ENCODE data around the gene SLFN14.
"Not testable (repeated sequence)": the region's sequence is repeated elsewhere in the genome, so short reads cannot be mapped to it uniquely, and the experiment has no call there.

Gene SLFN14

GRCh38 chr17:35560703-35561102 is at the start of gene SLFN14:
TSS of gene SLFN14 (minus strand) at chr17:35560819. CDS start at chr17:35558062, 2,757 bp downstream.
- no peak for DNase-seq (ENCODE audit: low read depth in 3 of 3)

- DNase-seq (ENCODE audit: low read depth in 3 of 3), result no peak
Measured at GRCh38 chr17:35609831-35610230, 49.2 kb upstream of the SLFN14 start.

- DNase-seq (ENCODE audit: low read depth in 3 of 3), result no peak
Measured at GRCh38 chr17:35607239-35607847, 46.7 kb upstream of the SLFN14 start.

GRCh38 chr17:35605678-35606077 is 45.1 kb upstream of the SLFN14 start:
- DNase-seq (ENCODE audit: low read depth in 3 of 3), result no peak

- no peak for DNase-seq (ENCODE audit: low read depth in 3 of 3)
Measured at GRCh38 chr17:35603674-35604073, 43.1 kb upstream of the SLFN14 start.

- DNase-seq (ENCODE audit: low read depth in 3 of 3), result no peak
Measured at GRCh38 chr17:35597604-35598003, 37.0 kb upstream of the SLFN14 start.

GRCh38 chr17:35596530-35597233 is 36.1 kb upstream of the SLFN14 start:
- no peak for DNase-seq (ENCODE audit: low read depth in 3 of 3)

- DNase-seq (ENCODE audit: low read depth in 3 of 3), result no peak
Measured at GRCh38 chr17:35596072-35596471, 35.5 kb upstream of the SLFN14 start.

GRCh38 chr17:35588196-35588920 is 27.7 kb upstream of the SLFN14 start:
- no peak for DNase-seq (ENCODE audit: low read depth in 3 of 3)

- peak; percentile 95 to 96 (median 95) for DNase-seq (ENCODE audit: low read depth in 3 of 3)
Measured at GRCh38 chr17:35587074-35587961, 26.7 kb upstream of the SLFN14 start, which contains the start of gene AP2B1. TSS of gene AP2B1 (plus strand) at chr17:35587322. CDS start at chr17:35594031, 6,709 bp downstream.

GRCh38 chr17:35586569-35587073 is 26.0 kb upstream of the SLFN14 start:
- no peak for DNase-seq (ENCODE audit: low read depth in 3 of 3)

- DNase-seq (ENCODE audit: low read depth in 3 of 3), result no peak
Measured at GRCh38 chr17:35584061-35584460, 23.4 kb upstream of the SLFN14 start.

GRCh38 chr17:35578929-35579432 is 18.4 kb upstream of the SLFN14 start:
- DNase-seq (ENCODE audit: low read depth in 3 of 3), result no peak

- DNase-seq (ENCODE audit: low read depth in 3 of 3), result peak; percentile 63 to 75 (median 70)
Measured at GRCh38 chr17:35578197-35578928, 17.7 kb upstream of the SLFN14 start, which contains the start of gene PEX12. TSS of gene PEX12 (minus strand) at chr17:35578571. CDS start at chr17:35578021, 550 bp downstream.

- no peak for DNase-seq (ENCODE audit: low read depth in 3 of 3)
Measured at GRCh38 chr17:35577830-35578196, 17.2 kb upstream of the SLFN14 start.

GRCh38 chr17:35575759-35576158 is 15.1 kb upstream of the SLFN14 start:
- DNase-seq (ENCODE audit: low read depth in 3 of 3), result no peak

- DNase-seq (ENCODE audit: low read depth in 3 of 3), result no peak
Measured at GRCh38 chr17:35569405-35569804, 8.8 kb upstream of the SLFN14 start.

GRCh38 chr17:35568561-35568960 is 7.9 kb upstream of the SLFN14 start:
- peak in 1 of 3 experiments; percentile 29 for DNase-seq (ENCODE audit: low read depth in 3 of 3)

GRCh38 chr17:35566968-35567367 is 6.3 kb upstream of the SLFN14 start:
- DNase-seq (ENCODE audit: low read depth in 3 of 3), result no peak

- not testable (repeated sequence) for DNase-seq (ENCODE audit: low read depth in 3 of 3)
Measured at GRCh38 chr17:35563181-35563580, 2.6 kb upstream of the SLFN14 start.
